Measurements from ENCODE around the gene MRPL24. TPM values are rescaled to one million over a fixed set of nuclear protein-coding genes. Genes with fewer than 3 reads are reported as not detected.

The MRPL24 gene
- total RNA-seq, 1 donor from 2014 or later: 17.0 TPM

- H3K4me1 ChIP-seq: peaks cover 10 to 13% of the 10 kb centered on the region in 2 donors
- no peak overlapping the region for H3K27ac ChIP-seq
- no peak overlapping the region for H3K4me3 ChIP-seq
- no peaks in the 10 kb centered on the region for H3K27me3 ChIP-seq
- TF ChIP-seq CTCF (IDR thresholded peaks at IDR 0.05): no peak
- H3K36me3 ChIP-seq: peaks cover 26 to 42% of the 10 kb centered on the region in 2 donors
- H3K9me3 ChIP-seq: no peaks in the 10 kb centered on the region
- intact Hi-C loops (cut with DNase I): no loop called here
- DNase-seq (ENCODE audit: low spot score in 2 of 2): no peak
Measured at GRCh38 chr1:156721131-156721530, 19.8 kb downstream of the MRPL24 start.

GRCh38 chr1:156717351-156717750 lies 23.5 kb downstream of the MRPL24 start:
- no peak for DNase-seq (ENCODE audit: low spot score in 2 of 2)
- no peaks in the 10 kb centered on the region for H3K4me1 ChIP-seq
- H3K4me3 ChIP-seq: no peak overlapping the region
- H3K36me3 ChIP-seq: peaks cover 7 to 15% of the 10 kb centered on the region in 2 donors
- intact Hi-C loops (cut with DNase I): no loop called here
- TF ChIP-seq CTCF (IDR thresholded peaks at IDR 0.05): no peak
- H3K27ac ChIP-seq: no peak overlapping the region
- no peaks in the 10 kb centered on the region for H3K27me3 ChIP-seq
- H3K9me3 ChIP-seq: no peaks in the 10 kb centered on the region

- no peak overlapping the region for H3K4me3 ChIP-seq
- H3K4me1 ChIP-seq: peaks cover 0 to 6% of the 10 kb centered on the region in 2 donors
- H3K27ac ChIP-seq: no peak overlapping the region
- TF ChIP-seq CTCF (IDR thresholded peaks at IDR 0.05): no peak
- intact Hi-C loops (cut with DNase I): no loop called here
- no peak for DNase-seq (ENCODE audit: low spot score in 2 of 2)
- no peaks in the 10 kb centered on the region for H3K9me3 ChIP-seq
- H3K36me3 ChIP-seq: no peaks in the 10 kb centered on the region
- no peaks in the 10 kb centered on the region for H3K27me3 ChIP-seq
Measured at GRCh38 chr1:156714830-156715229, 26.1 kb downstream of the MRPL24 start.

- no peak for TF ChIP-seq CTCF (IDR thresholded peaks at IDR 0.05)
- intact Hi-C loops (cut with DNase I): no loop called here
- no peak overlapping the region for H3K27ac ChIP-seq
- no peaks in the 10 kb centered on the region for H3K36me3 ChIP-seq
- no peak overlapping the region for H3K4me3 ChIP-seq
- H3K27me3 ChIP-seq: no peaks in the 10 kb centered on the region
- no peak for DNase-seq (ENCODE audit: low spot score in 2 of 2)
- H3K9me3 ChIP-seq: no peaks in the 10 kb centered on the region
- H3K4me1 ChIP-seq: peaks cover 0 to 11% of the 10 kb centered on the region in 2 donors
Measured at GRCh38 chr1:156712626-156713025, 28.3 kb downstream of the MRPL24 start.

- Histone ChIP-seq H3K9me3 (no peaks in the 10 kb centered on the region), H3K4me3 (no peak overlapping the region), H3K27ac (no peak overlapping the region), H3K36me3 (no peaks in the 10 kb centered on the region), H3K27me3 (no peaks in the 10 kb centered on the region), H3K4me1 (peaks cover 0 to 19% of the 10 kb centered on the region in 2 donors)
- no peak for TF ChIP-seq CTCF (IDR thresholded peaks at IDR 0.05)
- intact Hi-C loops (cut with DNase I): no loop called here
- DNase-seq (ENCODE audit: low spot score in 2 of 2): no peak
Measured at GRCh38 chr1:156711011-156711817, 29.7 kb downstream of the MRPL24 start.

Data from ascending aorta (tissue), 2 donors.